Activated CD4-positive, alpha-beta memory T cell treated with anti-CD3 and anti-CD28 coated beads for 36 hours (primary cell): ENCODE data around the gene TAOK2. TPM values are rescaled to one million over a fixed set of nuclear protein-coding genes. Genes with fewer than 3 reads are reported as not detected.
A peak's percentile ranks its signal among the peaks of the same experiment; 100 is the strongest.

Experiments used
- CTCF ChIA-PET: fragments of 350-600 bp; sonication (Branson Sonifier 250); formaldehyde crosslinking; loops from one replicate; lab custom pipeline; 2021; ENCODE audit warnings: antibody characterized with exemption, inconsistent platforms; lab: Charles Lee
- POLR2A ChIA-PET: fragments of 350-600 bp; sonication (Branson Sonifier 250); formaldehyde crosslinking; loops from one replicate; lab custom pipeline; 2021; ENCODE audit warnings: antibody characterized with exemption; lab: Charles Lee
- DNase-seq: peaks from one replicate; pipeline ENCODE4 v3.0.0-alpha.2; 2020
- H3K27ac Mint-ChIP-seq: one replicate; pipeline ENCODE4 v1.8.0; 2021; ENCODE audit warnings: mixed read lengths
- H3K27me3 Mint-ChIP-seq: one replicate; pipeline ENCODE4 v1.8.0; 2021; ENCODE audit warnings: mixed read lengths
- H3K36me3 Mint-ChIP-seq: one replicate; pipeline ENCODE4 v1.8.0; 2021; ENCODE audit warnings: mixed read lengths
- H3K4me1 Mint-ChIP-seq: one replicate; pipeline ENCODE4 v1.8.0; 2021; ENCODE audit warnings: low read depth, mixed read lengths
- H3K4me3 Mint-ChIP-seq: one replicate; pipeline ENCODE4 v1.8.0; 2021; ENCODE audit warnings: mild to moderate bottlenecking, mixed read lengths
- H3K9me3 Mint-ChIP-seq: one replicate; pipeline ENCODE4 v1.8.0; 2021; ENCODE audit warnings: mixed read lengths
- intact Hi-C: fragments of 100-400 bp; cut with micrococcal nuclease; formaldehyde crosslinking; loops from one replicate; pipeline ENCODE4 v1.15.1; 2023
- total RNA-seq, 2 experiments: library from RNA; stranded (reverse); gene quantifications; one replicate each; pipeline ENCODE4 v1.2.3, GENCODE V29; 2021

TAOK2 gene
- total RNA-seq, 2 experiments from 2014 or later, result 27.2 to 28.2 TPM

DNA sequence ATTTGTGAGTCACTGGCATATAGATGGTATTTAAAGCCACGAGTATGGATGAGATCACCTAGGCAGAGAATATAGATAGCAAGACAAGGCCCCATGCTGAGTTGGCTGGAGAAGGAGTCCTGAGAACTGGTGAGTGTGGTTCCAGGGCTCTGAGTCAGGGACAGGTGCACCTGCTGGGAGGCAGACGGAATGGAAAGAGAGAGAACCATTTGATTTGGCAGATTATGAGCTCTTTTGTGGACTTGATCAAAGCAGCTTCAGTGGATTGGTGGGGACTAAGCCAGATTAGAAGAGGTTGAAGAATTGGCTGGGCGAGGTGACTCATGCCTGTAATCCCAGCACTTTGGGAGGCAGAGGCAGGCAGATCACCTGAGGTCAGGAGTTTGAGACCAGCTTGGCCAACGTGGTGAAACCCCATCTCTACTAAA is 45.1 kb downstream of the TAOK2 start:
- Mint-ChIP-seq H3K9me3 (no peaks in the 10 kb centered on the region), H3K27me3 (peaks cover 3% of the 10 kb centered on the region), H3K4me3 (no peak overlapping the region), H3K27ac (no peak overlapping the region), H3K4me1 (peaks cover 4% of the 10 kb centered on the region), H3K36me3 (no peaks in the 10 kb centered on the region)
- POLR2A ChIA-PET, result no interaction called here
- intact Hi-C loops, result no loop called here
- DNase-seq, result no peak
- CTCF ChIA-PET, result interaction anchor here (1.0 to 5.4 kb wide), 4 partner anchors 13 to 327 kb away, joined by 3 to 25 read pairs (median 3); partner anchors contain the start of genes INO80E and TLCD3B

DNA sequence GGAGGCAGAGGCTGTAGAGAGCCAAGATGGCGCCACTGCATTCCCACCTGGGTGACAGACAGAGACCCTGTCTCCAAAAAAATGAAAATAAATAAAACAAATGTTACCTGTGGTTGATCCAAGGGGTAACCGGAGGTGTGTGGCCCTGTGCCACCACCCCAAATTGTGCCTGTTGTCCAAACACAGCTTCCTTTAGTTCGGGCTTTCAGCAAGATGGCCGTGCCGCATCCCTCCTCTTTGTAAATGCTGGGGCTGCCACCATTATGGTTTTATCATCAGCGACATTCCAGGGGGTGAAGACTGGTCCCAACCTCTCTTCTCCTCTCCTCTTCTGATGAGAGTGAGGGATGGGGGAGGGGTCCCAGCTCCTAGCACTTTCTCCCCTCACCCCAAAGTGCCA is 49.2 kb downstream of the TAOK2 start, which contains the start of gene C16orf92:
Gene C16orf92, plus strand, starts transcription at position 312 of the 400 bp plus-strand sequence. CDS start 143 bp downstream, outside the sequence.
- Mint-ChIP-seq H3K27me3 (peaks cover 20% of the 10 kb centered on the region), H3K4me3 (no peak within 1 kb of the TSS), H3K36me3 (no peaks in the 10 kb centered on the region), H3K27ac (no peak within 1 kb of the TSS), H3K4me1 (peaks cover 4% of the 10 kb centered on the region), H3K9me3 (no peaks in the 10 kb centered on the region)
- ChIA-PET CTCF (interaction anchor here (1.0 to 2.0 kb wide), 3 partner anchors 9 to 33 kb away, joined by 3 to 22 read pairs (median 5); partner anchors contain the start of gene TLCD3B), POLR2A (interaction anchor here (0.8 kb wide), 1 partner anchor 216 kb away, joined by 3 read pairs; the partner anchor contains the start of gene MAZ)
- intact Hi-C loops, result loop anchor here (5.0 kb wide), 1 partner anchor 161 kb away; the partner anchor contains the start of gene CDIPT
- DNase-seq, result no peak

DNA sequence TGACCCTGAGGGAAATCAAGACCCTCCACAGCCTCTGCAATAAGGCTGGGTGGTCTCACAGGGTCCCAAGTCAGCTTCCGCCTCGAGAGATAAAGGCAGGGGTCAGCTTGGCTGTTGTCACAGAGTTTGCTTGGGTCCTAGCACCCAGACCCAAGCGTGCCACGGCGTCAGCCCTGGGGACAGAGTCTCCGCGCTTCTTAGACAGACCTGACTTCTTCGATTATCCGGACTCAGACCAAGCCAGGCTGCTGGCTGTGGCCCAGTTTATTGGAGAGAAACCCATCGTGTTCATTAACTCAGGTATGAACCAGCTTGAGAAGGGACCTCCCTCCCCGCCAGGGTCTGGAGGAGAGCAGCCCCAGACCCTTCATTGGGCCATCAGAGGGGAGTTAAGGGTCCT is 49.9 kb downstream of the TAOK2 start:
- intact Hi-C loops, result loop anchor here (5.0 kb wide), 1 partner anchor 161 kb away; the partner anchor contains the start of gene CDIPT
- H3K9me3 Mint-ChIP-seq, result no peaks in the 10 kb centered on the region
- POLR2A ChIA-PET, result interaction anchor here (0.8 kb wide), 1 partner anchor 217 kb away, joined by 3 read pairs; the partner anchor contains the start of gene MAZ

DNA sequence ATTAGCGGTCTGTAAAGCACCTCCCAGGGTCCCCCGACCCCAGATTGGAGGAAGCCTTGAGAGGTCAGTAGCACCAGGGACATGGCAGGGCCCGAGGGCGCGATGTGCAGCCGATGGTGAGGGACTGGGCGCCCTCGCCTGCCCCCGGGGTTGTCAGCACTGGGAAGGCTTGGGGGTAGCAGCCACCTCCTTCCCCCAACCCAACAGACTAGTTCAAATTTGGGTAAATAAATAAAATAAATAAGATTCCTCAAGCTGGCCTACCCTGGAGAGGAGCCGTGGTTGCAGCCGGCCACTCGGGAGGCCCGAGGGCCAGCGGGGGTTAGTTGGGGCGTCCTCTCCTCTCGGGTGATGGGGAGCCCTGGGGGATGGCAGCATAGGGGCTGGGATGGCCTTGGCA is 50.8 kb downstream of the TAOK2 start:
- H3K4me1 Mint-ChIP-seq, result peaks cover 4% of the 10 kb centered on the region
- no peak for DNase-seq
- no peaks in the 10 kb centered on the region for H3K9me3 Mint-ChIP-seq
- H3K27ac Mint-ChIP-seq, result no peak overlapping the region
- no peak overlapping the region for H3K4me3 Mint-ChIP-seq
- H3K36me3 Mint-ChIP-seq, result no peaks in the 10 kb centered on the region
- peaks cover 34% of the 10 kb centered on the region for H3K27me3 Mint-ChIP-seq
- ChIA-PET POLR2A (no interaction called here), CTCF (no interaction called here)
- intact Hi-C loops, result loop anchor here (5.0 kb wide), 1 partner anchor 162 kb away; the partner anchor contains the start of gene CDIPT

More for the DNA sequence above, 49.9 kb downstream of the TAOK2 start:
- H3K4me3 Mint-ChIP-seq, result no peak overlapping the region
- no peak for DNase-seq
- peaks cover 26% of the 10 kb centered on the region for H3K27me3 Mint-ChIP-seq
- H3K36me3 Mint-ChIP-seq, result no peaks in the 10 kb centered on the region
- H3K27ac Mint-ChIP-seq, result no peak overlapping the region
- peaks cover 4% of the 10 kb centered on the region for H3K4me1 Mint-ChIP-seq
- CTCF ChIA-PET, result interaction anchor here (1.5 to 2.0 kb wide), 2 partner anchors 8 to 32 kb away, joined by 5 to 22 read pairs; partner anchors contain the start of gene TLCD3B

DNA sequence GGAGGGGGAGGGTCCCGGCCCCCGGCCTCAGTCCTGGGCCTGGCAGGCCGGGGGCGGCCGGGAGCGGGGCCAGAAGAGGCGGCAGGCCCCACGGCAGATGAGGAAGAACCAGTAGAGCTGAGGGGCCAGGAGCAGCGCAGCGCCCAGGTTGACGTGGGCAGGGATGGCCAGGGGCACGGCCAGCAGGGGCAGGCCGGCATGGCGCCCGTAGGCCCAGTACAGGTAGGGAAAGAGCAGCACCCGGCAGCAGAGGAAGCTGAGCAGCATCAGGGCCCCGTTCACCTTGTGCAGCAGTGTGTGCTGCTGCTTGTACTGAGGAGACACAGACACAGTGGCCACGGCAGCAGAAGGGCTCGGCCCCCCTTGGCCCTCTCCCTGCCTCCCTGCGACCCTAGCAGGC is 51.5 kb downstream of the TAOK2 start:
- peaks cover 42% of the 10 kb centered on the region for H3K27me3 Mint-ChIP-seq
- H3K36me3 Mint-ChIP-seq, result no peaks in the 10 kb centered on the region
- no peaks in the 10 kb centered on the region for H3K9me3 Mint-ChIP-seq
- H3K4me3 Mint-ChIP-seq, result no peak overlapping the region
- H3K27ac Mint-ChIP-seq, result no peak overlapping the region
- ChIA-PET POLR2A (no interaction called here), CTCF (no interaction called here)
- DNase-seq, result no peak
- intact Hi-C loops, result no loop called here
- peaks cover 4% of the 10 kb centered on the region for H3K4me1 Mint-ChIP-seq

DNA sequence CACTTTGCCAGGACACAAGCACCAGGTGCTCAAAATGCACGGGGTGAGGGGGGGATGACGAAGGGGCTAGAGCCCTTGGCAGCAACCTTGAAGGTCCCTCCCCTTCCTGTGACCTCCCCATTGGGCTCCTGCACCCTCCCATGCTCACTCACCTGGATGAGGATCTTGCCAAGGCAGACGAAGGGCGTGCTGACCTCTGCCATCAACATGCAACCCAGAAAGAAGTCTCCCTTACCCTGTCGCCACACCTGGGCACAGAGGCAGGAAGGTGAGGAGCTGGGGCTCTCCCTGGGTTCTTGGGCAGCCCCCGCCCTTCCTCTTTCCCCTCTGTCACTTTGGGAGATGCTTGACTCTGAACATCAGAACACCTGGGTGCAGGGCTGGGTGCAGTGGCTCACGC is 51.9 kb downstream of the TAOK2 start:
- H3K9me3 Mint-ChIP-seq, result no peaks in the 10 kb centered on the region
- intact Hi-C loops, result no loop called here
- H3K27ac Mint-ChIP-seq, result no peak overlapping the region
- peaks cover 44% of the 10 kb centered on the region for H3K27me3 Mint-ChIP-seq
- CTCF ChIA-PET, result no interaction called here
- H3K36me3 Mint-ChIP-seq, result no peaks in the 10 kb centered on the region
- H3K4me3 Mint-ChIP-seq, result no peak overlapping the region
- H3K4me1 Mint-ChIP-seq, result peaks cover 4% of the 10 kb centered on the region
- DNase-seq, result no peak
- POLR2A ChIA-PET, result no interaction called here

DNA sequence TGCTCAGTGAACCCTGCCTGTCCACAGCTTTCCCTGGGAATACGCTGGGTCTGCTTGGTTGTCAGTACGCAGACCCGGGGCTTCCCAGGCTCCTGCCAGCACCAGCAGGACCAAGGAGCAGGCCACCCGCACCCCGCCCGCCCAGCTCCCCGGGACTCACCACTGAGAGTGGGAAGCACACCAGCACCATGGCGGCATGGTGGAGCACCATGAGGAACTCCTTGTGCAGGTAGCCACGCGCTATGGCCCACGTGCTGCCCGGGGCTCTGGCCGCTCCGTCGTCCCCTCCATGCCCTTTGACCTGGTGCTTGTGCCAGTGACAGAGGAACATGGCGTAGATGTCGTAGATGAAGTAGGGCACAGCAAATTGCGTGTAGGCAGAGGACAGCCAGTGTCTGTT is 52.8 kb downstream of the TAOK2 start:
- H3K4me1 Mint-ChIP-seq, result peaks cover 1% of the 10 kb centered on the region
- CTCF ChIA-PET, result no interaction called here
- intact Hi-C loops, result no loop called here

DNA sequence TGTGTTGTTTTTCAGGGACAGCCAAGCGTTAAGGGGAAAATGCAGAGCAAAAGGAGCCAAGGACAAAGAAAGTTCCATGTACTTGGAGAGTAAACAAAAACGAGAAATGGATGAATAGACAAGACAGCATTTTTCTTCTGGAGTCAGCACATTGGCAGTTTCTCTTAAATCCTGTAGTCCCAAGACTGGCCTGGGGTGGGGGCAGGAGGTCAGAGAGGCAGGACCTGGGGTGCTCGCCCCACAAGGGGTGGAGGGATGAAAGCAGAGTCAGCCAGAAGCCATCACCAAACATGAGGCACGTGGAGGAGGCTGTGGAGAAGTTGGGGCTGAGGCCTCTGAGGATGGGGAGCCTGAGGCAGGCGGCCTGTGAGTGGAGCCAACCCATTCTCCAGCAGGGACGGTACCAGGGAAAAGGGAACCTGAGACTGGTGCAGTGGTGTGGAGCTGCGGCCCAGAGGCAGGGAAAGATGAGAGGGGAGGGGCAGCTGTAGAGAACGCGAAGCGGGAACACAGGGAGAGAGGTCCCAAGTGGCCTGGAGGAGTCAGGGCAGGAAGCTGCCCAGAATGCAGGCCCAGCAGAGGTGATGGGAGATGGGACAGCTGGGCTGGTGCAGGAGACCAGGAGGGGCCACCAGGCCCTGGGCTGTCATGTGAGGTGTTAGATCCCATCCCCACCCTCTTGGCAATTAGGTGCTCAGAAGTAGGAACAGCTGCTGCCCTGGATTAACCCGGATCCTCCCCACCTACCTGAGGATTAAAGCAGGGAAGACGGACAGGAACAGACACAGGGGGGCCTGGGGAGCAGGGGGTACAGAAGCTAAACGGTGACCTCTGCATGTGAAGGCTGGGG is 54.1 kb downstream of the TAOK2 start:
- CTCF ChIA-PET, result interaction anchor here (0.8 kb wide), 1 partner anchor 327 kb away, joined by 3 read pairs; no protein-coding TSS in a partner anchor
- H3K4me3 Mint-ChIP-seq, result no peak overlapping the region
- peaks cover 54% of the 10 kb centered on the region for H3K27me3 Mint-ChIP-seq
- POLR2A ChIA-PET, result no interaction called here
- no peak overlapping the region for H3K27ac Mint-ChIP-seq
- H3K4me1 Mint-ChIP-seq, result peaks cover 8% of the 10 kb centered on the region
- H3K36me3 Mint-ChIP-seq, result no peaks in the 10 kb centered on the region
- no peaks in the 10 kb centered on the region for H3K9me3 Mint-ChIP-seq
- intact Hi-C loops, result no loop called here
- DNase-seq, result no peak

More for the DNA sequence above, 52.8 kb downstream of the TAOK2 start:
- H3K9me3 Mint-ChIP-seq, result no peaks in the 10 kb centered on the region
- peaks cover 45% of the 10 kb centered on the region for H3K27me3 Mint-ChIP-seq
- no peak for DNase-seq
- no peak overlapping the region for H3K27ac Mint-ChIP-seq
- H3K4me3 Mint-ChIP-seq, result no peak overlapping the region
- POLR2A ChIA-PET, result no interaction called here
- H3K36me3 Mint-ChIP-seq, result no peaks in the 10 kb centered on the region

DNA sequence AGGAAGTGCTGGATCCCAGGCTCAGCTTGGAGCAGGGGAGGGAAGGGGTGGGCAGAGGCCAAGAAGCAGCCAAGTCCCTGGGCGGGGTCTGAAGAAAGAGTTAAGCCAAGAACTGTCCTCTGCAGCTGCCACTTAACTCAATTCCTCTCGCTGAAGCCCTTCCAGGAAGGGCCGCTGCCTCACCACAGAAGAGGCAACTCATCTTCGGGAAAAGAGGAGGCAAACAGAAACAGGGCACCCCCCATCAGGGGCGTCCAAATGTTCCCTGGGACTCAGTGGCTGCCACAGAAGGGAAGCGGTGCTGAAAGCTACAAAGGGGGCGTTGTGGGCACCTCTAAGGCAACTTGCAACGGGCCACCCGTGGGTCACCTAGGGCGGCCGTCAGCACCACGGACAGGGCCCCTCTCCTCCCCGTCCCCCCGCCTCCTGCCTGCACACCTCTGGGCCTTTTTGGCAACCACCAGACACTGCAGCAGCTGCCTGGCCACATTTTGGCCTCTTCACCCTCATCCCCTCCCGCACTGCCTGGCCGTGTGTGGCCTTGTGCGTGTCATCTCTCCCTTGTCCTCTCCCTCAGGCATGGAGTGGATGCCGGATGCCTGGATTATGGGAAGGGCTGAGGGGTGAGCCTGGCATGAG is 54.9 kb downstream of the TAOK2 start:
- ChIA-PET POLR2A (no interaction called here), CTCF (interaction anchor here (0.8 kb wide), 1 partner anchor 328 kb away, joined by 3 read pairs; no protein-coding TSS in a partner anchor)
- intact Hi-C loops, result no loop called here
- Mint-ChIP-seq H3K27me3 (peaks cover 54% of the 10 kb centered on the region), H3K4me1 (peaks cover 14% of the 10 kb centered on the region), H3K4me3 (no peak overlapping the region), H3K27ac (no peak overlapping the region), H3K9me3 (no peaks in the 10 kb centered on the region), H3K36me3 (no peaks in the 10 kb centered on the region)
- DNase-seq, result peak; percentile 47

DNA sequence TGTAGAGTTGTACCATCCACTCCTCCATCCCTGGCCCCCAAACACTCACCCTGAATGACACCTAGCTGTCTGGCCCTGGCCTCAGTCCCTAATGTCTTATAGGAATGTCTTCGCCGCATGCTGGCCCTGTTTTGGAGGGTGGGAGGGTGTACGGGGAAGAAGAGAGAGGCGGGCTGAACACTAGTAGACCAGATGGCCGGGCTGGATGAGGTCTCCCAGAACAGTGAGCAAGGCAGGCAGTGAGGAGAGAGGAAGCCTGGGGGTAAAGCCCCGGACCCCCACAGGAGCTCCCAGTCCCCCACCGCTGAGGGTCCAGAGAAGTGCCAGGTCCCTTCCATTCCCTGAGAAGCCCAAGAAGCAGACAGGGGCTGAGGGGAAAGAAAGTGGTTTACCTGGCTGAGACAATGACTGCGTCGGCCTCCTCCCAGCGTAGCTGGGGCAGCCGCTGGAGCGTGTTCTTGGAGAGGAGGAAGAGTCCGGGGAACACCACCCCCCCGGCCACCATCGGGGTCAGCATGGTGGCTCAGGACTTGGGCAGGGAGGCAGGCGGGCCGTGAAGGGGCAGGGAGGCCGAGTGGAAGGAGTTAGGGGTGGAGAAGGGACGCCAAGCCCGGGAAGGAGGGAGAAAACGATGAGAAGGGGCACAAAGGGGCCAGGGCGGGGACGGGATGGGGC is 56.5 kb downstream of the TAOK2 start:
- Mint-ChIP-seq H3K27ac (no peak overlapping the region), H3K4me3 (no peak overlapping the region), H3K9me3 (no peaks in the 10 kb centered on the region), H3K36me3 (no peaks in the 10 kb centered on the region), H3K27me3 (peaks cover 55% of the 10 kb centered on the region), H3K4me1 (peaks cover 19% of the 10 kb centered on the region)
- ChIA-PET CTCF (interaction anchor here (0.7 to 4.6 kb wide), 3 partner anchors 10 to 331 kb away, joined by 3 to 63 read pairs (median 11); no protein-coding TSS in a partner anchor), POLR2A (no interaction called here)
- no peak for DNase-seq
- intact Hi-C loops, result no loop called here

DNA sequence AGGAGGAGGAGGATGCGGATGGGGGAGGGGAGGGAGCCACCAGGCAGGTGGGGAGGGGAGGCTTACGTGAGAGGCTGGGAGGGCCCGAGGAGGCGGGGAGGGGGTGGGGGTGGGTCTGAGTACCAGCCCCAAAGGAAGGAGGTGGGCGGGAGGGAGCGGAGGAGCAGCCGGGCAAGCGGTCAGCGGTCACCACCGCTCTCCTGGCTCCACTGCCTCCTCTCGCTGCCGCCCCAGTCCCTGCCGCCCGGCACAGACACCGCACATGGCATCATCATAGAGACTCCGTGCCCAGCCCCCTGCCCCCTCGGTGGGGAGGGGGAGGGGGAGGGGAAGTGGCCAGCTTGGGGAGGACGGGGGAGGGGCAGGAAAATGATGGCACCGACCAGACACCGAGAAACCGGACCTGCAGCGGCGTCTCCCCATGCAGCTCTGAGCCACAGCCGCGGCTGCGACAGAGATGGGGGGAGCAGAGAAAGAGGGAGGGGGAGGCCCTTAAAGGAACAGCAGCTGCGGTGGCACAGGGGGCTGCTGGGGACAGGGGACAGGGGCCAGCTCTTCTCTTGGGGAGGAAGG is 57.3 kb downstream of the TAOK2 start, which contains the start of gene TLCD3B:
Gene TLCD3B, minus strand, starts transcription at position 431 of the 573 bp plus-strand sequence. CDS start 744 bp downstream, outside the sequence.
- intact Hi-C loops, result no loop called here
- no peak for DNase-seq
- Mint-ChIP-seq H3K4me3 (no peak within 1 kb of the TSS), H3K27me3 (peaks cover 56% of the 10 kb centered on the region), H3K9me3 (no peaks in the 10 kb centered on the region), H3K4me1 (peaks cover 23% of the 10 kb centered on the region), H3K27ac (no peak within 1 kb of the TSS), H3K36me3 (no peaks in the 10 kb centered on the region)
- ChIA-PET CTCF (interaction anchor here (0.6 to 4.6 kb wide), 21 partner anchors 8 to 389 kb away, joined by 3 to 63 read pairs (median 6); partner anchors contain the start of genes C16orf92, HIRIP3 and TBX6), POLR2A (no interaction called here)
